ENCODE data around the gene TPPP. TPM values are rescaled to one million over a fixed set of nuclear protein-coding genes. Genes with fewer than 3 reads are reported as not detected.
A peak's percentile ranks its signal among the peaks of the same experiment; 100 is the strongest.
"Not testable (repeated sequence)": the region's sequence is repeated elsewhere in the genome, so short reads cannot be mapped to it uniquely, and the experiment has no call there.

Gene TPPP
- total RNA-seq, 1 experiment from 2014 or later, result 3.9 TPM

- H3K9me3 ChIP-seq (ENCODE audit: control insufficient read depth in 1 of 2, insufficient read depth in 1 of 2, low read depth in 1 of 2, low read length in 2 of 2); H3K27ac ChIP-seq (ENCODE audit: low read depth, low read length); DNase-seq (ENCODE audit: low read depth, low spot score); POLR2A ChIA-PET; H4K20me1 ChIP-seq (ENCODE audit: insufficient read depth); H3K27me3 ChIP-seq (ENCODE audit: insufficient read depth, low read length); H3K4me3 ChIP-seq (replicated peaks in 1 of 2; ENCODE audit: low read depth in 1 of 2, low read length in 2 of 2); H3K9me2 ChIP-seq (ENCODE audit: insufficient read depth); H3K4me2 ChIP-seq (ENCODE audit: low read length); H2AFZ ChIP-seq (ENCODE audit: low read depth, low read length, poor library complexity, severe bottlenecking); BruUV-seq (replicated peaks); intact Hi-C loops (cut with micrococcal nuclease); RAD21 ChIA-PET (ENCODE audit: low non-redundant PET in 1 of 2, low total read pairs in 2 of 2, uncharacterized antibody in 2 of 2, unreplicated experiment in 2 of 2); H3K36me3 ChIP-seq (ENCODE audit: control insufficient read depth in 1 of 2, insufficient read depth in 2 of 2, low read length in 2 of 2); H3K9ac ChIP-seq (ENCODE audit: low read length); ATAC-seq; H3K79me2 ChIP-seq (ENCODE audit: insufficient read depth, low read length); CTCF ChIA-PET; H3K4me1 ChIP-seq (ENCODE audit: control insufficient read depth in 1 of 2, insufficient read depth in 2 of 2, low read length in 2 of 2): not testable (repeated sequence)
These were observed 3.0 kb upstream of the TPPP start for GRCh38 chr5:696191-696590.

GRCh38 chr5:695475-695874 is 2.3 kb upstream of the TPPP start:
- TSS peak; percentile 79 for BruUV-seq (replicated peaks)
- intact Hi-C loops (cut with micrococcal nuclease), result not testable (repeated sequence)

GRCh38 chr5:694042-694431 is 885 bp upstream of the TPPP start:
- H4K20me1 ChIP-seq (ENCODE audit: insufficient read depth); H3K79me2 ChIP-seq (ENCODE audit: insufficient read depth, low read length); H3K4me1 ChIP-seq (ENCODE audit: control insufficient read depth in 1 of 2, insufficient read depth in 2 of 2, low read length in 2 of 2); H3K9me2 ChIP-seq (ENCODE audit: insufficient read depth); H3K27me3 ChIP-seq (ENCODE audit: insufficient read depth, low read length); BruUV-seq (replicated peaks); DNase-seq (ENCODE audit: low read depth, low spot score); H3K36me3 ChIP-seq (ENCODE audit: control insufficient read depth in 1 of 2, insufficient read depth in 2 of 2, low read length in 2 of 2); H3K9ac ChIP-seq (ENCODE audit: low read length); H2AFZ ChIP-seq (ENCODE audit: low read depth, low read length, poor library complexity, severe bottlenecking); ATAC-seq; POLR2A ChIA-PET; RAD21 ChIA-PET (ENCODE audit: low non-redundant PET in 1 of 2, low total read pairs in 2 of 2, uncharacterized antibody in 2 of 2, unreplicated experiment in 2 of 2); CTCF ChIA-PET; H3K27ac ChIP-seq (ENCODE audit: low read depth, low read length); intact Hi-C loops (cut with micrococcal nuclease); H3K9me3 ChIP-seq (ENCODE audit: control insufficient read depth in 1 of 2, insufficient read depth in 1 of 2, low read depth in 1 of 2, low read length in 2 of 2): not testable (repeated sequence)
- H3K4me2 ChIP-seq (ENCODE audit: low read length), result peak overlapping the region; percentile 36
- H3K4me3 ChIP-seq (replicated peaks in 1 of 2; ENCODE audit: low read depth in 1 of 2, low read length in 2 of 2), result peak overlapping the region; percentile 28 to 30

More at GRCh38 chr5:695475-695874, 2.3 kb upstream of the TPPP start:
- H2AFZ ChIP-seq (ENCODE audit: low read depth, low read length, poor library complexity, severe bottlenecking); H3K9ac ChIP-seq (ENCODE audit: low read length); H3K27me3 ChIP-seq (ENCODE audit: insufficient read depth, low read length); RAD21 ChIA-PET (ENCODE audit: low non-redundant PET in 1 of 2, low total read pairs in 2 of 2, uncharacterized antibody in 2 of 2, unreplicated experiment in 2 of 2); ATAC-seq; H3K4me1 ChIP-seq (ENCODE audit: control insufficient read depth in 1 of 2, insufficient read depth in 2 of 2, low read length in 2 of 2); H3K4me2 ChIP-seq (ENCODE audit: low read length); H3K79me2 ChIP-seq (ENCODE audit: insufficient read depth, low read length); H3K36me3 ChIP-seq (ENCODE audit: control insufficient read depth in 1 of 2, insufficient read depth in 2 of 2, low read length in 2 of 2); DNase-seq (ENCODE audit: low read depth, low spot score); H3K9me2 ChIP-seq (ENCODE audit: insufficient read depth); H3K4me3 ChIP-seq (replicated peaks in 1 of 2; ENCODE audit: low read depth in 1 of 2, low read length in 2 of 2); POLR2A ChIA-PET; H3K9me3 ChIP-seq (ENCODE audit: control insufficient read depth in 1 of 2, insufficient read depth in 1 of 2, low read depth in 1 of 2, low read length in 2 of 2); H3K27ac ChIP-seq (ENCODE audit: low read depth, low read length); H4K20me1 ChIP-seq (ENCODE audit: insufficient read depth); CTCF ChIA-PET: not testable (repeated sequence)

- H2AFZ ChIP-seq (ENCODE audit: low read depth, low read length, poor library complexity, severe bottlenecking); H3K27ac ChIP-seq (ENCODE audit: low read depth, low read length); intact Hi-C loops (cut with micrococcal nuclease); DNase-seq (ENCODE audit: low read depth, low spot score); H3K9me3 ChIP-seq (ENCODE audit: control insufficient read depth in 1 of 2, insufficient read depth in 1 of 2, low read depth in 1 of 2, low read length in 2 of 2); H3K9me2 ChIP-seq (ENCODE audit: insufficient read depth); CTCF ChIA-PET; BruUV-seq (replicated peaks); H3K79me2 ChIP-seq (ENCODE audit: insufficient read depth, low read length); POLR2A ChIA-PET; H3K27me3 ChIP-seq (ENCODE audit: insufficient read depth, low read length); RAD21 ChIA-PET (ENCODE audit: low non-redundant PET in 1 of 2, low total read pairs in 2 of 2, uncharacterized antibody in 2 of 2, unreplicated experiment in 2 of 2); H3K36me3 ChIP-seq (ENCODE audit: control insufficient read depth in 1 of 2, insufficient read depth in 2 of 2, low read length in 2 of 2); H3K4me1 ChIP-seq (ENCODE audit: control insufficient read depth in 1 of 2, insufficient read depth in 2 of 2, low read length in 2 of 2); H4K20me1 ChIP-seq (ENCODE audit: insufficient read depth): not testable (repeated sequence)
- ATAC-seq, result peak; percentile 31
- H3K4me2 ChIP-seq (ENCODE audit: low read length), result peak overlapping the region; percentile 82
- peak overlapping the region; percentile 36; the same call in 1 of the 2 replicates for H3K9ac ChIP-seq (ENCODE audit: low read length)
- peak overlapping the region; percentile 51 to 58 for H3K4me3 ChIP-seq (replicated peaks in 1 of 2; ENCODE audit: low read depth in 1 of 2, low read length in 2 of 2)
These were observed 567 bp downstream of the TPPP start for GRCh38 chr5:692529-693041.
